ENCODE results near the gene EIF4E3. TPM values are rescaled to one million over a fixed set of nuclear protein-coding genes. Genes with fewer than 3 reads are reported as not detected.

The EIF4E3 gene
- total RNA-seq, 4 donors from 2014 or later, result 11.4 to 13.5 (median 12.8) TPM

- intact Hi-C loops (cut with DNase I; ENCODE audit: low total_unique reads), result no loop called here
- no peak for TF ChIP-seq POLR2A (IDR thresholded peaks at IDR 0.05)
- TF ChIP-seq, protein P1, sequence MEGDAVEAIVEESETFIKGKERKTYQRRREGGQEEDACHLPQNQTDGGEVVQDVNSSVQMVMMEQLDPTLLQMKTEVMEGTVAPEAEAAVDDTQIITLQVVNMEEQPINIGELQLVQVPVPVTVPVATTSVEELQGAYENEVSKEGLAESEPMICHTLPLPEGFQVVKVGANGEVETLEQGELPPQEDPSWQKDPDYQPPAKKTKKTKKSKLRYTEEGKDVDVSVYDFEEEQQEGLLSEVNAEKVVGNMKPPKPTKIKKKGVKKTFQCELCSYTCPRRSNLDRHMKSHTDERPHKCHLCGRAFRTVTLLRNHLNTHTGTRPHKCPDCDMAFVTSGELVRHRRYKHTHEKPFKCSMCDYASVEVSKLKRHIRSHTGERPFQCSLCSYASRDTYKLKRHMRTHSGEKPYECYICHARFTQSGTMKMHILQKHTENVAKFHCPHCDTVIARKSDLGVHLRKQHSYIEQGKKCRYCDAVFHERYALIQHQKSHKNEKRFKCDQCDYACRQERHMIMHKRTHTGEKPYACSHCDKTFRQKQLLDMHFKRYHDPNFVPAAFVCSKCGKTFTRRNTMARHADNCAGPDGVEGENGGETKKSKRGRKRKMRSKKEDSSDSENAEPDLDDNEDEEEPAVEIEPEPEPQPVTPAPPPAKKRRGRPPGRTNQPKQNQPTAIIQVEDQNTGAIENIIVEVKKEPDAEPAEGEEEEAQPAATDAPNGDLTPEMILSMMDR (IDR thresholded peaks at IDR 0.05), result no peak
- 86 to 91% methylated on average over 1 of the region's 1 CpG for WGBS, 2 donors
Measured at GRCh38 chr3:71722693-71723092, 2.5 kb downstream of the EIF4E3 start.

DNA sequence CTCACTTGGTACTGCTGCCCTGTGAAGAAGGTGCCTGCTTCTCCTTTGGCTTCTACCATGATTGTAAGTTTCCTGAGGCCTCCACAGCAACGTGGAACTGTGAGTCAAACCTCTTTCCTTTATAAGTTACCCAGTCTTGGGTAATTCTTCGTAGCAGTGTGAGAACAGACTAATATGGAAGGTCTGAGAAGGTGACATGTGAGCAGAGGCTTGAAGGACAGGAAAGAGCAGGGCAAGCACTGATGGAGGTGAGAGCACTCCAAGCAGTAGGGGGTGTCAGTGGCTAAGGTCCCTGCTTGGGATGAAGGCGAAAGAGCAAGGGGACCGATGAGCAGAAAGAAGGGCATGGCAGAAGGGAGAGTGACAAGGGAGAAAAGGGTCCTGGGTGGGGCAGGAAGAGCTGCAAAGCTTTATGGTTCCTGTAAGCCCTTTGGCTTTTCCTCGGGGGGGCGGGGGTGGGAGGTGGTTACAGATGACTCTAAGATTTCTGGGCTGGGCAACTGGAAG is 3.5 kb downstream of the EIF4E3 start:
- intact Hi-C loops (cut with DNase I; ENCODE audit: low total_unique reads), result no loop called here
- DNase-seq (ENCODE audit: low spot score in 2 of 2), result no peak
- 78 to 80% methylated on average over 6 of the region's 6 CpGs for WGBS, 2 donors
- no peak overlapping the region for H3K4me3 ChIP-seq (ENCODE audit: low read depth, poor library complexity, severe bottlenecking)
- TF ChIP-seq, protein P1 (IDR thresholded peaks at IDR 0.05), result no peak

More at GRCh38 chr3:71722693-71723092, 2.5 kb downstream of the EIF4E3 start:
- no peak for DNase-seq (ENCODE audit: low spot score in 2 of 2)
- H3K4me3 ChIP-seq (ENCODE audit: low read depth, poor library complexity, severe bottlenecking), result no peak overlapping the region

- TF ChIP-seq POLR2A (IDR thresholded peaks at IDR 0.05), result no peak
- TF ChIP-seq, protein P1 (IDR thresholded peaks at IDR 0.05), result no peak
- DNase-seq (ENCODE audit: low spot score in 2 of 2), result no peak
- H3K4me3 ChIP-seq (ENCODE audit: low read depth, poor library complexity, severe bottlenecking), result no peak overlapping the region
- 92 to 93% methylated on average over 7 of the region's 7 CpGs for WGBS, 2 donors
- intact Hi-C loops (cut with DNase I; ENCODE audit: low total_unique reads), result no loop called here
Measured at GRCh38 chr3:71721002-71721401, 4.2 kb downstream of the EIF4E3 start.

GRCh38 chr3:71718072-71718471 is 7.1 kb downstream of the EIF4E3 start:
- no peak for DNase-seq (ENCODE audit: low spot score in 2 of 2)
- WGBS, 2 donors, result 90% methylated on average over 4 of the region's 4 CpGs
- TF ChIP-seq, protein P1 (IDR thresholded peaks at IDR 0.05), result no peak
- TF ChIP-seq POLR2A (IDR thresholded peaks at IDR 0.05), result no peak
- intact Hi-C loops (cut with DNase I; ENCODE audit: low total_unique reads), result no loop called here
- no peak overlapping the region for H3K4me3 ChIP-seq (ENCODE audit: low read depth, poor library complexity, severe bottlenecking)

GRCh38 chr3:71714595-71714994 is 10.6 kb downstream of the EIF4E3 start:
- intact Hi-C loops (cut with DNase I; ENCODE audit: low total_unique reads), result no loop called here
- no peak overlapping the region for H3K4me3 ChIP-seq (ENCODE audit: low read depth, poor library complexity, severe bottlenecking)
- WGBS, 2 donors, result 77 to 91% methylated on average over 4 of the region's 4 CpGs
- DNase-seq (ENCODE audit: low spot score in 2 of 2), result no peak
- TF ChIP-seq, protein P1 (IDR thresholded peaks at IDR 0.05), result no peak
- TF ChIP-seq POLR2A (IDR thresholded peaks at IDR 0.05), result no peak

DNA sequence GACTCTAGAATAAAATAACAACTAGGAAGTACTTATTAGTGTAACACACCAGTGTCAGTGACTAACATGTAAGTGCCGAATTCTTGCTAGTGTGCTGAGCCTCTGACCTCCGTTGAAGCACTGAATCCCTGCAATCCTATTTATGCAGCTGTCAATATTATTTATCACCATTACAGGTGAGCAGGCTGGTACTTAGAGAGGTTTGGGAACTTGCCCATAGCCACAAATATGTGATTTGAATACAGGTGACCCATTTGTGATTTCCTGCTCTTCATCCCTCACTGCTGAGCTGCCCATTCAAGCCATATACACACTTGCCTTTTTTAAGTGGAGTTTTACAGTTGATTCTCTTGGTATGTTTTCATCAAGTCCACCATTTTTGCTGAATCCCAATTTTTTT is 12.2 kb downstream of the EIF4E3 start:
- TF ChIP-seq POLR2A (IDR thresholded peaks at IDR 0.05), result no peak
- DNase-seq (ENCODE audit: low spot score in 2 of 2), result no peak

More for the DNA sequence above, 12.2 kb downstream of the EIF4E3 start:
- intact Hi-C loops (cut with DNase I; ENCODE audit: low total_unique reads), result no loop called here
- no peak overlapping the region for H3K4me3 ChIP-seq (ENCODE audit: low read depth, poor library complexity, severe bottlenecking)
- WGBS, 2 donors, result 63 to 69% methylated on average over 2 of the region's 2 CpGs

Data from lower leg skin (tissue), 4 donors.